8988T (cell line): ENCODE measurements around the gene PSKH1.

Source experiments
- DNase-seq: peaks from one replicate; pipeline ENCODE4 v3.0.0; 2011

The PSKH1 gene

GRCh38 chr16:67868290-67868689, 24.8 kb upstream of the PSKH1 start:
- no peak for DNase-seq

- no peak for DNase-seq
These were observed 23.4 kb upstream of the PSKH1 start for GRCh38 chr16:67869653-67870052.

GRCh38 chr16:67871256-67871655, 21.8 kb upstream of the PSKH1 start:
- DNase-seq = no peak

GRCh38 chr16:67872131-67872630, 20.9 kb upstream of the PSKH1 start:
- DNase-seq = no peak

- DNase-seq = peak; percentile 97
These were observed 20.2 kb upstream of the PSKH1 start, which contains the start of gene EDC4 for GRCh38 chr16:67872631-67873434. Gene EDC4 (plus strand): TSS chr16:67873052. CDS start chr16:67873262, 210 bp downstream.

- DNase-seq = no peak
These were observed 19.4 kb upstream of the PSKH1 start for GRCh38 chr16:67873435-67874370.

GRCh38 chr16:67874372-67874771, 18.7 kb upstream of the PSKH1 start:
- no peak for DNase-seq

GRCh38 chr16:67877064-67877463, 16.0 kb upstream of the PSKH1 start:
- no peak for DNase-seq

- no peak for DNase-seq
These were observed 14.8 kb upstream of the PSKH1 start for GRCh38 chr16:67878232-67878631.

- no peak for DNase-seq
These were observed 14.2 kb upstream of the PSKH1 start for GRCh38 chr16:67878846-67879245.

GRCh38 chr16:67879462-67879861, 13.6 kb upstream of the PSKH1 start:
- no peak for DNase-seq

- no peak for DNase-seq
These were observed 13.1 kb upstream of the PSKH1 start for GRCh38 chr16:67879936-67880335.

- DNase-seq = no peak
These were observed 12.5 kb upstream of the PSKH1 start for GRCh38 chr16:67880584-67880983.

- DNase-seq = no peak
These were observed 11.4 kb upstream of the PSKH1 start for GRCh38 chr16:67881621-67882161.

- no peak for DNase-seq
These were observed 10.5 kb upstream of the PSKH1 start for GRCh38 chr16:67882374-67883145.

- no peak for DNase-seq
These were observed 9.7 kb upstream of the PSKH1 start for GRCh38 chr16:67883146-67883871.

- DNase-seq = peak; percentile 97
These were observed 9.2 kb upstream of the PSKH1 start for GRCh38 chr16:67883872-67884261.

GRCh38 chr16:67884684-67885083, 8.4 kb upstream of the PSKH1 start, which contains the start of gene NRN1L:
Gene NRN1L (plus strand): TSS chr16:67884885. CDS start chr16:67884904, 19 bp downstream.
- no peak for DNase-seq

GRCh38 chr16:67885545-67885944, 7.5 kb upstream of the PSKH1 start:
- no peak for DNase-seq

- DNase-seq = no peak
These were observed 7.1 kb upstream of the PSKH1 start for GRCh38 chr16:67885976-67886375.

GRCh38 chr16:67886387-67886786, 6.7 kb upstream of the PSKH1 start:
- DNase-seq = no peak

GRCh38 chr16:67888331-67888730, 4.7 kb upstream of the PSKH1 start:
- DNase-seq = no peak
